Measurements from ENCODE around the gene QPCT. TPM values are rescaled to one million over a fixed set of nuclear protein-coding genes. Genes with fewer than 3 reads are reported as not detected.

QPCT gene
- total RNA-seq, 1 experiment from 2014 or later: not detected

- Histone ChIP-seq H4K91ac (ENCODE audit: insufficient read length, low read depth, low read length) (no peak overlapping the region), H4K20me1 (ENCODE audit: control insufficient read depth, insufficient read depth, insufficient read length) (no peaks in the 10 kb centered on the region), H3K4me2 (ENCODE audit: insufficient read depth, insufficient read length, low read length) (no peak overlapping the region), H2BK120ac (ENCODE audit: low read depth, low read length, poor library complexity, severe bottlenecking) (no peak overlapping the region), H3K4me1 (ENCODE audit: insufficient read depth, low read length) (no peaks in the 10 kb centered on the region), H3K14ac (ENCODE audit: insufficient read depth, low read length) (no peak overlapping the region), H2BK15ac (ENCODE audit: low read depth, low read length) (no peak overlapping the region), H3K9me3 (ENCODE audit: control insufficient read depth, low read depth, low read length) (no peaks in the 10 kb centered on the region), H2AFZ (ENCODE audit: low read length) (no peak overlapping the region), H3K27ac (ENCODE audit: insufficient read length, low read depth, low read length) (no peak overlapping the region), H3K9ac (ENCODE audit: extremely low read depth, insufficient read length, low read length) (no peak overlapping the region), H3K79me1 (ENCODE audit: insufficient read depth, low read depth, low read length, poor library complexity, severe bottlenecking) (no peaks in the 10 kb centered on the region), H3K23ac (ENCODE audit: insufficient read length, low read depth, low read length) (no peak overlapping the region), H2BK5ac (ENCODE audit: insufficient read length, low read length) (no peak overlapping the region), H3K4ac (ENCODE audit: low read depth, low read length) (no peak overlapping the region), H3K56ac (ENCODE audit: insufficient read length, low read depth, low read length) (no peak overlapping the region), H3T11ph (ENCODE audit: low read length) (no peak overlapping the region), H3K23me2 (ENCODE audit: insufficient read length, low read depth, low read length, poor library complexity, severe bottlenecking) (no peaks in the 10 kb centered on the region), H3K27me3 (ENCODE audit: insufficient read depth, low read length) (no peaks in the 10 kb centered on the region), H2AK5ac (ENCODE audit: insufficient read length, low read length) (no peak overlapping the region), H3K79me2 (ENCODE audit: insufficient read depth, low read length) (no peaks in the 10 kb centered on the region), H2BK20ac (ENCODE audit: low read depth, low read length, poor library complexity, severe bottlenecking) (no peak overlapping the region), H3K18ac (ENCODE audit: insufficient read length, low read depth, low read length) (no peak overlapping the region), H2BK12ac (ENCODE audit: insufficient read length, low read depth, low read length) (no peak overlapping the region), H4K5ac (ENCODE audit: insufficient read length, low read depth, low read length) (no peak overlapping the region), H4K8ac (replicated peaks; ENCODE audit: insufficient read length, low read depth, low read length) (no peak overlapping the region)
- DNase-seq: no peak
- Mint-ChIP-seq H3K27ac (no peak overlapping the region), H3K4me1 (peaks cover 4 to 11% of the 10 kb centered on the region in 2 experiments; a peak in 3 of 4 replicates), H3K9me3 (no peaks in the 10 kb centered on the region), H3K27me3 (ENCODE audit: low read depth) (no peaks in the 10 kb centered on the region), H3K4me3 (no peak overlapping the region), H3K36me3 (ENCODE audit: insufficient read depth in 1 of 3, low read depth in 3 of 3) (no peaks in the 10 kb centered on the region)
- no CpG with 5 or more reads among the region's 4 CpGs for WGBS (ENCODE audit: extremely low coverage, insufficient read length, low lambda C conversion rate)
- TF ChIP-seq CTCF (conservative IDR thresholded peaks at IDR 0.05): no peak
These were observed 5.5 kb upstream of the QPCT start for GRCh38 chr2:37338933-37339332.

Data from H9 (cell line).